Brain microvascular endothelial cell (primary cell): ENCODE data around the gene STK32C.

Experiments
- DNase-seq: peaks from one replicate; pipeline ENCODE4 v3.0.0-alpha.2; 2020
- H3K27ac ChIP-seq: fragments of 250-450 bp; sonication (Bioruptor Pico); 2 replicates; pipeline ENCODE4 v1.5.1; 2020; ENCODE audit warnings: mild to moderate bottlenecking, moderate library complexity
- H3K27me3 ChIP-seq: fragments of 250-450 bp; sonication (Bioruptor Pico); replicated peaks from 2 replicates; pipeline ENCODE4 v1.5.1; 2020; ENCODE audit warnings: mild to moderate bottlenecking
- H3K36me3 ChIP-seq: fragments of 250-450 bp; sonication (Bioruptor Pico); replicated peaks from 2 replicates; pipeline ENCODE4 v1.5.1; 2020; ENCODE audit warnings: mild to moderate bottlenecking
- H3K4me3 ChIP-seq: 2 replicates; pipeline ENCODE4 v1.5.1; 2011; ENCODE audit warnings: low read depth, mild to moderate bottlenecking, control low read depth, low read length, moderate library complexity
- in situ Hi-C: cut with HindIII; loops from 2 replicates; pipeline ENCODE4 v1.10.0; 2017; ENCODE audit warnings: low sequenced_read_pairs, low pct_ligation_motif_present
- TF ChIP-seq, protein P1 (sequence below): IDR thresholded peaks from 2 replicates; pipeline ENCODE4 v1.5.1; 2011; ENCODE audit warnings: low read depth, mild to moderate bottlenecking, moderate library complexity, low read length, control low read depth, inconsistent platforms; ENCODE audit errors: missing control alignments

STK32C gene

DNA sequence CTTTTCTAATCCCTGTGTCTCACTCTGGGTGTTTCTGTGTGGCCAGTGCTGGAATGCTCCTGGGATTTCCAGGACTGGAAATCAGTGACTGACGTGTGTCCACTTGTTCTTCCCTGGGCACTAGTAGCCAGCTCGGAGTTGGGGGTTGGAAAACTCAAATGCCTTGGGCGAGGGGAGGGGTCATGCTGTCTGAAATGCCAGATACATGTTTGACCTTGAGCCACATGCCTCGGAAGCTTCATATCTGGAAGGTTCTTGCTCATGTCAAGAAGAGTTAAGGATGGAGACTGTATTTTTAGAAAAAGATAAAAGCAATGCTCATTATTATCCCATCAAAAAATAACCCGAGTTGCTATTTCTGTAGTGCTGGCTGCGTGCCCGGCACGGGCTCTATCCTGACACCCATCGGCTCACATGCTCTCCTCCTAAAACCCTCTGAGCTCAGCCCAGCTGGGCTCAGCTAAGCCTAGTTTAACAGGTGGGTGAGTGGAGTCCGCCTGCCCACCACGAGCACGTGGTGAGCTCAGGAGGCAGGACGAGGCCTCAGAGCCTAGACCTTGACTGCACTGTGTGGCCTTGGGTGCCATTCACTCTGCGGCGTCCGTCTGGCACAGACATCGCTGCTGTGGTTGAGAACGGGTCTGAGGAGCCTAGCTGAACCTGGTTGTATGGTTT is 114.6 kb downstream of the STK32C start:
- no peaks in the 10 kb centered on the region for H3K36me3 ChIP-seq
- in situ Hi-C loops: no loop called here
- H3K27ac ChIP-seq: no peak overlapping the region
- no peak for DNase-seq
- H3K4me3 ChIP-seq: no peak overlapping the region
- TF ChIP-seq, protein P1, sequence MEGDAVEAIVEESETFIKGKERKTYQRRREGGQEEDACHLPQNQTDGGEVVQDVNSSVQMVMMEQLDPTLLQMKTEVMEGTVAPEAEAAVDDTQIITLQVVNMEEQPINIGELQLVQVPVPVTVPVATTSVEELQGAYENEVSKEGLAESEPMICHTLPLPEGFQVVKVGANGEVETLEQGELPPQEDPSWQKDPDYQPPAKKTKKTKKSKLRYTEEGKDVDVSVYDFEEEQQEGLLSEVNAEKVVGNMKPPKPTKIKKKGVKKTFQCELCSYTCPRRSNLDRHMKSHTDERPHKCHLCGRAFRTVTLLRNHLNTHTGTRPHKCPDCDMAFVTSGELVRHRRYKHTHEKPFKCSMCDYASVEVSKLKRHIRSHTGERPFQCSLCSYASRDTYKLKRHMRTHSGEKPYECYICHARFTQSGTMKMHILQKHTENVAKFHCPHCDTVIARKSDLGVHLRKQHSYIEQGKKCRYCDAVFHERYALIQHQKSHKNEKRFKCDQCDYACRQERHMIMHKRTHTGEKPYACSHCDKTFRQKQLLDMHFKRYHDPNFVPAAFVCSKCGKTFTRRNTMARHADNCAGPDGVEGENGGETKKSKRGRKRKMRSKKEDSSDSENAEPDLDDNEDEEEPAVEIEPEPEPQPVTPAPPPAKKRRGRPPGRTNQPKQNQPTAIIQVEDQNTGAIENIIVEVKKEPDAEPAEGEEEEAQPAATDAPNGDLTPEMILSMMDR: no peak
- H3K27me3 ChIP-seq: peaks cover 8% of the 10 kb centered on the region

DNA sequence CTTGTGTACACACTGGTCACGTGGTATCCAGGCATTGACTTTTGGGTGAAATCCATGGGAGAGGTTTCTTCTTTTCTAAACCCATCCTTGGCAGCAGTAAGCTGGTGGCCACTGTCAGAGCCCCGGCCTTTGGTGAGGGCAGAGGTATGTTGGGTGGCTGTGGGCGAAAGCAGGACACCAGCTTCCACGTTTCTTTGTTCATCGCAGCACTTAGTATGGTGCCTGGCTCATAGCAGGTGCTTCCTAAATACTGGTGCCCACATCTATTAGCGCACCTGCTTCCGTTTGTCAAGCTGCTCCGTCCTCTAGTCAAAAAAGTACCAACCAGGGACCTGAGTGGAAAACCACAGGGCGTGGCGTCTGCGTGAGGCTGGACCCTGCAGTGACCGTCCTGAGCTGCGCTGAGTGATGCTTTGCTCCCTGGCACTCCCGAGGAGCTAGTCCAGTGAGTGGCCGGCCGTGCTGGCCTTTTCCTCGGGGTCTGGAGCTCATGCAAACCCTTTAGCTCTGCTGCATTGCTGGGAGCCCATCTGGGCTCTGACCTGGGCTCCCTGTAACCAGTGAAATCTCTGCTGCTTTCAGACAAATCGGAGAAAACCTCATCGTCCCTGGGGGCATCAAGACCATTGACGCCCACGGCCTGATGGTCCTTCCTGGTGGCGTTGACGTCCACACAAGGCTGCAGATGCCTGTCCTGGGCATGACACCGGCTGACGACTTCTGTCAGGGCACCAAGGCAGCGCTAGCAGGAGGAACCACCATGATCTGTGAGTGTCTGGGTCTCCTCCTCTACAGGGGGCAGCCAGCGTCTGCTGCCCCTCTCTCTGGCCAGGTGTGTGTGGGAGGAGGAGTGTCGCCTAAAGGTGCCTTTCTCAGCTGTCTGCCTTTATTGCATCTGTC is 115.4 kb downstream of the STK32C start:
- Histone ChIP-seq H3K27me3 (peaks cover 16% of the 10 kb centered on the region), H3K36me3 (no peaks in the 10 kb centered on the region), H3K4me3 (no peak overlapping the region), H3K27ac (no peak overlapping the region)
- in situ Hi-C loops: no loop called here
- TF ChIP-seq, protein P1: no peak
- DNase-seq: no peak

DNA sequence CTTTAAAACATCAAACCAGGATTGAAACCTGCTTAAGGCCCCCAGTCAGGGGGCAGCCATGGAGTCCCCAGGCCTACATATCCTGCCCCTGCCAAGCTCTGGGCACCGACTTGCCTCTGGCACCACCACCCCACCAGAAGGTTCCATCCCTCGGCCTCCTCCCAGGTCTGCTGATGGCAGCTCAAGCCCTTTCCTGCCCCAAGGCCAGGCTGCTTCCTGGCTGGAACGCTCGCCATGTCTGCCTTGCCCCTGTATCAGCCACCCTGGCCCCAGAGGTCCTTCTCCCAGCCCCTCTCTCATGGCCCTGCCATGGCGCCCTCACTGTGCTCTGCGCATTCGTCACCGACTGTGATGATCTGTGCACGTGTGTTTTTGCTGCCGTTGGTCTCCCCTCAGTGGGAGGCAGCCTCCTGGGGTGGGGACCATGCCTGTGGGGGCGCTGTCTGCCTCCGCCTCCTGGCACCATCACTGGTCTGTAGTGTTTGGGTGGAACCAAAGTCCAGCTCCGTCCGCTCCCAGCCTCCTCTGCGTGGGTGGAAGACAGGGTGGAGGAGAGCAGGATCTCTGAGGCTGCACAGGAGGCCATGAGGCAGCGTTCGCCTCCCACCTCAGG is 117.8 kb downstream of the STK32C start:
- H3K36me3 ChIP-seq: no peaks in the 10 kb centered on the region
- in situ Hi-C loops: no loop called here
- H3K4me3 ChIP-seq: no peak overlapping the region

DNA sequence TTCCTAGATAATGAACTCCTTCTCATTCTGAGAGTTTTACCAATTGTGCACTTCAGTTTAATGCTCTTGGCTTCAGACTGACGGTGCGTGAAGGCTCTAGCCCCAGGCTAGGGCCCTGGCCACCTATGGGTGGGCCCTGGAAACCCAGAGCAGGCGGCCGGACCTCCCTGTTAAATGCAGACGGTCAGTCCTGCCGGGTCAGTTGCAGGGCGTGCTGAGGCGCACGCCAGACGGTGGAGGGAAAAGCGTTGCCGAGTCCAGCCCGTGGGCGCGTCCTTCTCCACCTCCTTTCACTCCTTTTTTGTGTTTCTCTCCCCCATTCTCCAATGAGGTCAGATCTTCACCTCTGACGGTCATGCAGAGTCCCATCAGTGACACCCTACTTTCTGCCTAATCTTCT is 118.7 kb downstream of the STK32C start:
- in situ Hi-C loops: no loop called here
- no peak for DNase-seq
- Histone ChIP-seq H3K27ac (no peak overlapping the region), H3K4me3 (no peak overlapping the region), H3K27me3 (peaks cover 46% of the 10 kb centered on the region), H3K36me3 (no peaks in the 10 kb centered on the region)
- TF ChIP-seq, protein P1: no peak

More for the DNA sequence above, 117.8 kb downstream of the STK32C start:
- no peak for DNase-seq
- Histone ChIP-seq H3K27me3 (peaks cover 37% of the 10 kb centered on the region), H3K27ac (no peak overlapping the region)
- TF ChIP-seq, protein P1: no peak

DNA sequence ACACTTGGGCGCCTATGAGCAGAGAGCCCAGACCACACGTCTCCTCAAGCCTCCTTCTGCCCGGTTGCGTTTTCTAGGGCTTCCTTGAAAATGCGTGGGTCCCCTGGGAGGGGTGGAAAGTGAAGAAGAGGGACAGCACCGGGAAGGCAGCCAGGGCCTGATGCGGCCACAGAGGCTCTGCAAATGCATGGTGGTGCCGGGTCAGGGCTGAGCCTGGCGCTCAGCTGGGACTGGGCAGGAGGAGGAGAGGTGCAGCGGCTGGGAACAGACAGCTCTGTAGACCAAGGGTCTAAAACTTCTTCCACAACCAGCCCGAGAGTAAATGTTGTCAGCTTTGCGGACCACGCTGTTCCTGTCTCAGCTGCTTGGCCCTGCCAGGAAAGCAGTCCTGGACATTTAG is 119.4 kb downstream of the STK32C start:
- in situ Hi-C loops: no loop called here
- H3K27me3 ChIP-seq: peaks cover 46% of the 10 kb centered on the region
- TF ChIP-seq, protein P1: no peak
- no peaks in the 10 kb centered on the region for H3K36me3 ChIP-seq
- H3K27ac ChIP-seq: no peak overlapping the region
- no peak for DNase-seq
- H3K4me3 ChIP-seq: no peak overlapping the region
